Fibroblast of lung (primary cell): ENCODE measurements around the gene TTC3.

ENCODE experiments used
- CTCF ChIP-seq, 2 donors: IDR thresholded peaks in 1 of 2; conservative IDR thresholded peaks in 1 of 2; 1 replicate in 1 of 2; 2 replicates in 1 of 2; pipeline ENCODE4 v1.5.1; 2011 to 2012; ENCODE audit warnings: low read length in 2 of 2, control low read depth in 1 of 2, inconsistent platforms in 1 of 2, low read depth in 1 of 2, mild to moderate bottlenecking in 1 of 2
- EZH2 ChIP-seq: IDR thresholded peaks from 2 replicates; pipeline ENCODE4 v1.5.1; 2012; ENCODE audit warnings: low read length, control low read depth, mild to moderate bottlenecking; ENCODE audit errors: missing control alignments

GRCh38 chr21:37224861-37225839 lies 152.1 kb downstream of the TTC3 start:
- TF ChIP-seq CTCF (conservative IDR thresholded peaks at IDR 0.05 in 1 of 2, IDR thresholded peaks at IDR 0.05 in 1 of 2; ENCODE audit: low read depth in 1 of 2, low read length in 2 of 2) (no peak), EZH2 (no peak)
